NCI-H226 (cell line): ENCODE data around the gene DEFB114.

Source experiments
- DNase-seq: peaks from one replicate; pipeline ENCODE4 v3.0.0-alpha.2; 2015

Gene DEFB114

GRCh38 chr6:49934770-49935169 lies 29.2 kb downstream of the DEFB114 start:
- no peak for DNase-seq

DNA sequence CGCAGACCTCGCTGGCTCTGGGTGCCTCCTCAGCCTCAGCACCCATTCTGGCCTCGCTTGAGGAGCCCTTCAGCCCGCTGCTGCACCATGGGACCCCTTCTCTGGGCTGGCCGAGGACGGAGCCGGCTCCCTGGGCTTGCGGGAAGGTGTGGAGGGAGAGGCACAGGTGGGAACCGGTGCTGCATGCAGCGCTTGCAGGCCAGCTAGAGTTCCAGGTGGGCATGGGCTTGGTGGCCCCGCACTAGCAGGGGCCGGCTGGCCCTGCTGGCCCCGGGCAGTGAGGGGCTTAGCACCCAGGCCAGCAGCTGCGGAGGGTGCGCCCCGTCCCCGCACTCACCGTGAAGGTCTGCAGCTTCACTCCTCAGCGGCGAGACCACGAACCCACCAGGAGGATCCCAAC lies 30.4 kb downstream of the DEFB114 start:
- DNase-seq = no peak

DNA sequence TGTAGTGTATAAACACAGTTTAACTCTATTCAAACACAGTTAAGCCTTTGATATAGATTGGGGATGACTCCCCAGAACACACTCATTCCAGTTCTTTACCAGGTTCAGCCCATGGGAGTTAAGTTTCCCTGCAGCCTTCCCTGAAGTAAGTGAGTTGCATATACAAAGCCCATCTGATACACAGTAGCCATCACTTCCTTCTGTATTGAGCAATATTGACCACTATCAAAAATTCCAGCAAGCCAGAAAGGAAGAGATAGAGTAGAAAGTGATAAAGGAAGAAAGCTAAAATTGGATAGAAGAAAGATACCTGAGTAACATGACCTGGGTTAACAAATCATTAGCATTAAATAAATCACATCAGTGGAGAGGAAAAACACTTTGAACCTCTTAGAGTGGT lies 34.6 kb downstream of the DEFB114 start:
- DNase-seq = peak; percentile 28

GRCh38 chr6:49923826-49924225 lies 40.1 kb downstream of the DEFB114 start:
- no peak for DNase-seq

- DNase-seq = no peak
These were observed 43.9 kb downstream of the DEFB114 start for GRCh38 chr6:49919935-49920644.

GRCh38 chr6:49919261-49919660 lies 44.7 kb downstream of the DEFB114 start:
- no peak for DNase-seq

- no peak for DNase-seq
These were observed 45.2 kb downstream of the DEFB114 start for GRCh38 chr6:49918787-49919186.

GRCh38 chr6:49915035-49915434 lies 48.9 kb downstream of the DEFB114 start:
- DNase-seq = peak; percentile 71

DNA sequence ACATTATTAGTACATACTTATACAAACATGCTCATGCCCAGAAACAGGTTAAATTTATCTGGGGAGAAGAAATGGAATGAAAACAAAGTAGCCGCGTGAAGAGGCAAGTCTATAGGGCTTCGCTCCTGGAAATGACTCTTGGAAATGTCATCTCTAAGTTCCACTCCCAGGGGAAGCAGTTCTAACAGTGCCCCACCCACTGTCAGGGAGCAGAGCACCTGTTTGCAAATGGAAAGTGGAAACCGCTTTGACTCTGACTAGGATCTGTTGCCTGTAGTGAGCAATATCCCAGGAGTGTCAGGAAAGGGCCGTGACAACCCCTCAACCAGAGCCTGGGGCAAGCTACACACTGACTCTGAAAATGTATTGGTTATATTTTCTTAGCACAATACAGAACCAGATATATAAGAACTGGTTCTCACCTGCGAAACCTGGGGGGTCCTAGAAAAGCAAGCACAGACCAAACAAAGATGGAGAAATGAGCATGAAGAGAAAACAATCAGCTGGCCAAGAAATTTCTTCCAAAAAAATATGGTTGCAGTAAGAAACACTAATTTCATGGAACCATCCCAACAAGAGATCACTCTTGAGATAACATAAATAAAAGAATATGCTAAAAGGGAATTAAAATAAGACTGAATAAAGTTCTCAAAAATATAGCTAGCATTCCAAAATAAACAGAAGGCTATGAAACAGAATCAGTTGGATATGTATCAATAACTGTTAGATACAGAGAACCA lies 50.2 kb downstream of the DEFB114 start:
- no peak for DNase-seq

GRCh38 chr6:49912196-49912595 lies 51.8 kb downstream of the DEFB114 start:
- no peak for DNase-seq

DNA sequence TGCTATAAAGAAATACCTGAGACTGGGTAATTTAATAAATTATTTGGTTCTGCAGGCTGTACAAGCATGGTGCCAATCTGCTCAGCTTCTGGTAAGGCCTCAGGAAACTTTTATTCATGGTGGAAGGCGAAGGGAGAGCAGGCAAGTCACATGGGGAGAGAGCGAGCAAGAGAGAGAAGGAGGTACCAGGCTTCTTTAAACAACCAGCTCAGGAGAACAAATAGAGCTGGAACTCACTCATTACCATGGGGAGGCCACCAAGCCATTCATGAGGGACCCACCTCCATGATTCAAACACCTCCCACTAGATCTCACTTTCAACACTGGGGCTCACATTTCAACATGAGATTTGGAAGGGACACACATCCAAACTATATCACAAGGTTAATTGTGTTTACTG lies 52.7 kb downstream of the DEFB114 start:
- DNase-seq = no peak
